IPS-NIHi7 (cell line): ENCODE data around the gene SEMA4C.

Experiments
- DNase-seq: peaks from one replicate; pipeline ENCODE4 v3.0.0; 2012; ENCODE audit warnings: mixed read lengths; ENCODE audit errors: extremely low spot score

The SEMA4C gene

DNA sequence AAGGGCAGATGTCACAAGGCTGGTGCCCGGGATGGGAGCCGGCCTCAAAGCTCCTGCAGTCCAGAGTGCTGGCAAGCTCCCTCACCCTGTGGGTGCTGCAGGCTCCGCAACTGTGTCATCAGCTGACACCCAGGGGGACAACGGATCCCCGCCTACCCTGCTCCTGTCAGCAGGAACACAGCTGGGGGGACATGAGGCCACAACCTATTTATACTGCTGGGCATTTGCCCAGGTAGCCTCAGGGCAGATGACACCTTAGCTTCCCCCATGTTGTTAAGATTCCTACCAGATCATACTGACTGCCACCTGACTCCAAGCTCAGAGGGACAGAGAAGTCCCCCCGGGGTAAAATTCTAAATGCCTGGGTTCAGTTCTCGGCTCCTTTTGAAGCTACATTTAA lies 27.3 kb downstream of the SEMA4C start:
- DNase-seq: no peak

DNA sequence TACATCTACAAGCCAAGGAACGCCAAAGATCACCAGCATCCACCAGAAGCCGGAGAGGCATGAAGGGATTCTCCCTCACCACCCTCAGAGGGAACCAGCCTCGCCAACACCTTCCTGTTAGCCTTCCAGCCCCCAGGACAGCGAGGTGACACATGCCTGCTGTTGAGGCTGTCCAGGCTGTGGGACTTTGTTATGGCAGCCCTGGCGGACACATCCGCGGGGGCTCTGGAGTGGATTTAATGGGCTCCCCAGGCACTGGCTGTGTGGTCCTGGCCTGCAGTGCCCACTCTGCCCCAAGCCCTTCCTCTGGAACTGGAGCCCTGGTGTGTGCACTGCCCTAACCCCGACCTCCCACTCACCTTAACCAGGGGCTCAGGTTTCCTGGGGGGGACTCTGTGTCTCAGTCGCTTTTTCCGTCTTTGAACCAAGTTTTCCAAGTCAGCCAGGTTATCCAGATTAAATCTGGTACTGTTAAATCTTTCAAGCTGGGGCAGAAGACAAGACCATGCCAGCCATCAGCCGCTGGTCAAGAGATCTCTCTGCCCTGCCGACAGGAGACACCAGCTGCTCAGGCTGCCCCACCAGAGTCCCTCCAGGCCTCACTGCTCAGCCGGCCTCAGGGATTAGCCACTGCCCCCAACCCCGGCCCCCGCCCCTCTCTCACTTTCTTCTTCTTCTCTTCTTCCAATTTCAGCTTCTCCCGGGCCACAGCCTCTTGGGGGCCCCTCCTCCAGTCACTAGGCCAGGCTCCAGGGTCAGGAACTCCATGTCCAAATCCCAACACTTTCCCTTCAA lies 28.0 kb downstream of the SEMA4C start:
- no peak for DNase-seq

GRCh38 chr2:96839875-96840850 lies 29.7 kb downstream of the SEMA4C start:
- no peak for DNase-seq

GRCh38 chr2:96839293-96839874 lies 30.5 kb downstream of the SEMA4C start:
- DNase-seq: peak; percentile 31

DNA sequence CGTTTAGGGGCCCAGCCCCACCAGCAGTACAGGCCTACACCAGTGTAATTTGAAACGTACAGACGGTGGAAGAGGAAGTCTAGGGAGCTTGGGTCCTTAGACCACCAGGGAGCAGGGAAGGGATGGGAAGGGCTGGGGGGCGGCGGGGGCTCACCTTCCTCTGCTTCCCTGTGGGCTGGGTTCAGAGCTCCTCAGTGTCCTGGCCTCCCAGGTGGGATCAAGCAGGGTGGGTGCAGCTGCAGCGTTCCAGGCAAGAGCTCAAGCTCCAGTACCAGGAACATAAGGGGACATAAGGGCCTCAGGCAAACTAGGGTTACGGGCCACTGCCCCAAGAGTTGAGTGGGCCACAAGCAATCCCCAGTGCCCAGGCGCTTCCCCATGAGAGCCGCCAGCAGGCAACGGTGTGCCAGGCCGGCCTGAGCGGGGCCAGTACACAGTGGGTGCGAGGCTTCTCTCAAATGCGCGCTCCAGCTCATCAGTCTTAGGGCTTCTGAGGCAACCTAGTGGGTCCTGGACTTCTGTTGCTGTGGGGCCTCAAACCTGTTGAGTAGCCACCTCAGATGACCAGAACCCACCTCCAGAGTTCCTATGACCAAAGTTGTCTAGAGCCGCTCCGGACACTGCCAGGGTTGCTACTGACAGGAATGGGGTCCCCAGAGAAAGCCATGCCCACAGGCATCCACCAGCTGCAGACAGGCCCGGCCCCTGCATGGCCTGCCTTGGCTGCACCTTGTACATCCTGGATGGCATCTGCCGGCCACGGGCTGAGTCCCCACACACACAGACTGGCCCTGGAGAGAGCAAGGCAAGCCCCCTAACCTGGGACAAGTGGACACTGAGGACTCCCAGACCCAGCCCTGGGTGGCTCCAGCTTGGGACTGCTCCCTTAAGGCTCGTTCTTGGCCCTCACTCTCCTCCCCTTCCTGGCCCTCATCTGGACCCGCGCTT lies 31.3 kb downstream of the SEMA4C start:
- DNase-seq: no peak

DNA sequence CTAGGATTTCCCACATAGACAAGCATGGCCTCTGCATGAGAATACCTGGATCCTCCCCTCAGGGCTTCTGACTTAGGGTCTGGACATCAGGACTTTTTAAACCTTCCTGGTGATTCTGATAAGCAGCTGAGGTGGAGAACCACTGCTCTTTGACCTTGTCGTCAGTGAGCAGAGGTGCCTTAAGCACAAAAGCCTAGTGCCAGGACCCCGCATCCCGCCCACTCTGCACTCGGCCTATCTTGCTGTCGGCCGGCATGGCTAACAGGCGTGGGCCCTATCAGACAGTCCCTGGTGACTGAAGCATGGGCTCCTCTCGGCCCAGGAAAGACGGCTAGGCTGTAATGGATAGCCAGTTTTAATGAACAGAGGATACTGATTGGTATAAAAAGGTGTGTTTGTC lies 32.3 kb downstream of the SEMA4C start:
- DNase-seq: no peak

- DNase-seq: no peak
These were observed 34.0 kb downstream of the SEMA4C start for GRCh38 chr2:96835830-96836229.

- DNase-seq: peak; percentile 87
These were observed 36.9 kb downstream of the SEMA4C start for GRCh38 chr2:96832754-96833507.

DNA sequence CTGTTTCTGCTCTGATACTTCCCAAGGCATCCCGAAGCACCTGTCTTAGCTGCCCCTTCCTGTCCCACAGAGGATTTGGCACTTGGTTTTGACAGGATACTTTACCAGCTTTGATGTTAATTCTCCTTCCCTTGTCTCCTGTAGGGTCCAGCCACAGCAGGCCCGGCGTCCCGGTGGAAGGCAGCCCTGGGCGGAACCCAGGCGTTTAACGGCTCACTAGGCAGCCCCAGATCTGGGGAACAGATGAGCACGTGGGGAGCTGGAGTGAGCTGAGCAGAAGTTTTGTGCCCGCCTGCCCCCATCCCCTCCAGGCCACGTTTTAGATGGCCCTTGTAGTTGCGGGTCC lies 37.5 kb downstream of the SEMA4C start:
- DNase-seq: no peak

DNA sequence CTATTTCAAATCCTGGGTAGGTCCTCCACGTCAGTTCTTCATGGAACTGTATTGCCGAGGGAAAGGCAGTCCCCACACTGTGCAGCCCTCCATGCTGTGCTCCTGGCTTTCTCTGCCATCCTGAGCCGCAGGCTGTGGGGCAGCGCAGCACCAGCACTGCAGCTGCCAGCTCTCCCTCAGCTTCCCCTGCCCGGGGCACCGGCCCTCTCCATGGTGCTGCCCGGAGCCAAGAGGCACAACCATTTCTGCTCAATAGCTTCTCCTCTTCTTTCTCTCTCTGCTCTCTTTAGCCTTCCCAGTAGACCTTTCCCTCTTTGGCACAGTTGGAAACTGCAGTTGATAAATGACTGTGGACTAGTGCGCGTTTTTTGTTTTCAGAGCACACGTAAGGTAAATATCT lies 38.2 kb downstream of the SEMA4C start:
- DNase-seq: peak; percentile 44

- DNase-seq: no peak
These were observed 39.8 kb downstream of the SEMA4C start for GRCh38 chr2:96830044-96830562.

- DNase-seq: no peak
These were observed 41.0 kb downstream of the SEMA4C start for GRCh38 chr2:96828874-96829273.

- DNase-seq: no peak
These were observed 41.4 kb downstream of the SEMA4C start for GRCh38 chr2:96828436-96828835.

DNA sequence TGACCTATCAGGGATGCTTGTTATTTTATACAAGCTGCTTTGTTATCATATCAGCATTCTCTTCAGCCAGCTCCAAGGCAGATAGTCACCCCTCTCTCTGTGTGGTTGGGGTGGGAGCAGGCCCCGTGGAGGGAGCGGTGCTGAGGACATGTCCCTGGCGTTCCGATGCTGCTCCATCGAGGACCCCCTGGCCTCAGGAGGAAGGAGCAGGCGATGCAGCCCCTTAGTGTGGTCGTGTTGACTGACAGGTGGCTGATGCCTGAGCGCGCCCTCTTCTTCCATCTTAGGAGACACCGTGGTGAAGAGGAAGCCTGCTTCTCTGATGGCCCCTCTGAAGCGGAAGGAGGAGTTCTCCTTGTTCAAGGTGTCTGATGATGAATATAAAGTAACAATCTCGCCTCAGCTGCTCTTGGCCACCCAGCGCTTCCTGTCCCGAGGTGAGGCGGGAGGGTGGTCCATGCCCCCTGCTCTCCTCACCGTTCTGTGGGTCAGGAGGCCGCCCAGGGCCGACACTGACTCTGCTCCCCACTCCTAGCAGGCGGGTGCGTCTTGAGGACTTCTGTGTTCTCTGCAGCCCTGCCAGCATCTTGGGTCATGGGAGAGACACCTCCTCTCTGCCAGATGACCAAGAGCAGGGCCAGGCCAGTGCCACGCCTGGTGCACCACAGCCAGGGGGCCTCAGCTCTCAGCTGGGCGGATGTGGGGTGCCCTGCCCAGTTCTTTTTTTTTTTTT lies 43.2 kb downstream of the SEMA4C start:
- DNase-seq: no peak

DNA sequence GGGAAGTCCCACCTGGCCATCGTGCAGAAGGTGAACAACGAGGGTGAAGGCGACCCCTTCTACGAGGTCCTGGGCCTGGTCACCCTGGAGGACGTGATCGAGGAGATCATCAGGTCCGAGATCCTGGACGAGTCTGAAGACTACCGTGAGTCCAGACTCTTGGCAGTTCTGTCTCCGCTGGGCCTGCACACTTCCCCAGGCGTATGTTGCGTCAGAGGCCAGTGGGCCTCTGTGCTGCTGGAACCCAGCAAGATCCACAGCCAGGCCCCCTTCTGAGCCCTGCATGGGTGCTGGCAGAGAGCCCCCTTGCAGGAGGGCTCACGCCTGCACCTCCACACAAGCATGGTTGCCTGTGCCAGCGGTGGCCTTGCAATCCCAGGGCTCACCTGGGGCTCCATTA lies 44.8 kb downstream of the SEMA4C start:
- no peak for DNase-seq

DNA sequence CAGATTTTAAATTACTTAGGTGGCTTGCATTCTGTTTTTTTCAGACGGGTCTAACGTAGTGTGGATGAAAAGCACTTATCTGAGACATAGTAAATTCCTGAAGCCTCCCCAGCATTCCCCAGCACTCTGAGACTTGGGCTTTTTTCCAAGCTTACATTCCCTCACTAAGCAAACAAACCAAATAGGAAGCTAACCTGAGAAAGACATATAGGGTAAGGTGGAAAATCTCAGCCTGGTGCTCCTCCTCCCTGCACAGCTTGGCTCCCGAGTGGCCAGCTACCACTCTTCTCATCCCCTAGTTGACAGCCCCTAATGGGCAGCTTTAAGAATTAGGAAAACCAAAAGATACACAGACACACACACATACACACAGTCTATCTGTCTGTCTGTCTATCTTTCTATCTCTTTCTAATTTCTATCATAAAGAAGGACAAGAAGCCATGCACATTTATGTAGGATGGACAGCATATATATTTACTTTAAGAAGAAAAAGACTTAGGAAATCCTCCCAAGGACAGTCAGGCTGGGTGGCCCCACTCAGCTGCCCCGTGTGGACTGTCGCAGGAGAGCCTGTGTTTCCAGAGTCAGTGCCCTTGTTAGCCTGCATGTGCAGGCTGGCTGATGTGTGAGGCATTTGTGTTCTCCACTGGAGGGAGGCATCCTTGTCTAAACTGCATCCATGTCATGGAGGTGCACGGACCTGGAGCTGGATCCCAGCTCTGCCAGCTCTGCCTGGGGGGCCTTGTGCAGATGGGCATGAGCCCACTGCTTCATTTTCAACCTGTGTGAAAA lies 45.6 kb downstream of the SEMA4C start:
- no peak for DNase-seq

DNA sequence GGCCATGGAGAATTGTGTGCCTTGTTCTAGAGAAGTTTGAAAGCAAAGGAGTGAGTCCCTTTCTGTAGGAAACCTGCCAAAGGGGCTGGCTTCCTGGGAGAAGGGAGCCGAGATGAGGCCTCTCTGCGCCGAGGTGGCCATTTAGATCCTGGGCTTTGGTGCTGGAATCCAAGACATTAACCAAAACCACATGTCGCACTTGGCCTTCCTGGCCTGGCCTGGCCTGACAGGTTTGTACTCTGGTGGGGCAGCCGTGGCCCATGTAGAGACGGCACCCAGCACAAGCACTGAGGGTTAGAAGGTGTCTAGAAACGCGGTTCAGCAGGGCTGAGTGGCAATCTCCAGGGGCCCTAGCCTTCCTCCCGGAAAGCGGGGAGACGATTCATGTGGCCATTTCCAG lies 46.7 kb downstream of the SEMA4C start:
- no peak for DNase-seq

DNA sequence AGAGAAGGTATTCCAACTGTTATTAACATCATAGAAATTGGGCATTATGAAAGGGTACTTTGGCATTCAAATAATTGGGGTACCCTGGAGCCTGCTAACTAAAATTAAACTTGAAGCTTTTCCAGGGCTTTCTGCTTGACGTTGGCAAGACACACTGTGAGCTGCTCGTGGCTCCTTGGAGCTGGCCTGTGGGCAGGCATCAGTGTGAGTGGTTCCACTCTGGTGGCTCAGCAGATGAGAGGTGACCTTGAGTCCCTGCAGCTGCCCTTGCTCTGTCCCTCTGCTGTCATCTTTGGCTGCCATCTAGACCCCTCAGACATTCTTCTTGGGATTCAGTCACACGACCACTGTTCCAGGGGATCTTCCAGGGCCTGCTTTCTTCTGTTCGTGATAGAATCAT lies 47.1 kb downstream of the SEMA4C start:
- no peak for DNase-seq

DNA sequence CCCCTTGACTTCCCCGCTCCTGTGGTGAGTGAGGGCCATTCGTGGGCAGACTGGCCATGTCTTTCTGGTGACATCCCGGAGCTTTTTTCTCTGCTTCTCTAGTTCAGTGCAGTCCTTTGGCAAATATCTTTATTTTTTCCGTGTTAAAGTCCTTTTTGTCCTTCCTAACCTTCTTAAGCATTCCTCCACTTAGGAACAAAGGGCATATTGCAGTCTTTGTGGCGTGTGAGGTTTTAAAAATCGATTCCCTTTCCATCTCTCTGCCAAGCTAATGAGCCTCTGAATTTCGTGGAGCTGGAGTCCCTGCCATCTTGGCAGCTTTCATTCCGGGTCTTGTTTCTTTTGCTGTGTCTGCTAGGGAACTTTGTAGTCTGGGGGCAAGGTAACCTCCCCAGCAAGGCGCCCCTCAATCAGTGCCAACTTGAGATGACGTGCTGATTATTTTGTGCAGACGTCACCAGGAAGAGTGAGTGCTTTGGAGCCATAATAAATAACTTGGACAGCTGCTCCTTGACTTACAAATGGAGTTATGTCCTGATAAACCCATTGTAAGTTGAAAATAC lies 48.7 kb downstream of the SEMA4C start:
- no peak for DNase-seq
